Stimulated activated effector memory CD8-positive, alpha-beta T cell treated with anti-CD3 and anti-CD28 coated beads, Interleukin-12 subunit alpha, Interleukin-12 subunit beta, amount 100 ng/mL, for 72 hours (primary cell): ENCODE data around the gene SYT1.

Source experiments
- ATAC-seq: fragments of 150-1000 bp; cut with Tn5 transposase; 2 replicates; pipeline ENCODE4 v1.10.0; 2021
- DNase-seq, 2 donors: peaks; one replicate each; pipeline ENCODE4 v3.0.0; 2021 to 2022; ENCODE audit warnings: low spot score in 2 of 2
- H3K27ac Mint-ChIP-seq: one replicate; pipeline ENCODE4 v1.8.0; 2022; ENCODE audit warnings: mild to moderate bottlenecking, mixed read lengths
- H3K36me3 Mint-ChIP-seq: one replicate; pipeline ENCODE4 v1.8.0; 2022; ENCODE audit warnings: mild to moderate bottlenecking, mixed read lengths
- H3K4me1 Mint-ChIP-seq: one replicate; pipeline ENCODE4 v1.8.0; 2022; ENCODE audit warnings: mixed read lengths
- H3K4me3 Mint-ChIP-seq: one replicate; pipeline ENCODE4 v1.8.0; 2022; ENCODE audit warnings: mild to moderate bottlenecking, mixed read lengths
- H3K9me3 Mint-ChIP-seq: one replicate; pipeline ENCODE4 v1.8.0; 2022; ENCODE audit warnings: mixed read lengths

Gene SYT1

DNA sequence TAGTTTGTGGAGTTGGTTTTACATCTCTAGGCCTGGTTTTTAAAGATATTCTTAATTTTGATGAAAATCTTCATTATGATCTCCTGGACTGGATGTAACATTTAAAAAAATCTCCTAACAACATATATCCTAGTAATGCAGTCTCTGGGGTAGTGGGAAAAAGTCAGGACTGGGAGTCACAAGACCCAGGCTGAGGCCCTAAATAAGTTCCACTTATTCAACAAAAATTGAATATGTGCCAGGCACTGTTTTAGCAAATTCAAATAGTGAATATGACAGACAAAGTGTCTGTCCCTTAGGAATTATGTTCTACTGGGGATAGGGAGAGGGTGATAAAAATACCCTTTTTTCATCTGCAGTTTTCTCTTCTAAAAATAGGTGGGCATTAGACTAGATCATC, 577.8 kb downstream of the SYT1 start:
- no peak overlapping the region for H3K27ac Mint-ChIP-seq
- H3K4me1 Mint-ChIP-seq: no peaks in the 10 kb centered on the region
- no peaks in the 10 kb centered on the region for H3K36me3 Mint-ChIP-seq
- no peak for ATAC-seq
- no peak overlapping the region for H3K4me3 Mint-ChIP-seq
- peaks cover 6% of the 10 kb centered on the region for H3K9me3 Mint-ChIP-seq
- DNase-seq: no peak

DNA sequence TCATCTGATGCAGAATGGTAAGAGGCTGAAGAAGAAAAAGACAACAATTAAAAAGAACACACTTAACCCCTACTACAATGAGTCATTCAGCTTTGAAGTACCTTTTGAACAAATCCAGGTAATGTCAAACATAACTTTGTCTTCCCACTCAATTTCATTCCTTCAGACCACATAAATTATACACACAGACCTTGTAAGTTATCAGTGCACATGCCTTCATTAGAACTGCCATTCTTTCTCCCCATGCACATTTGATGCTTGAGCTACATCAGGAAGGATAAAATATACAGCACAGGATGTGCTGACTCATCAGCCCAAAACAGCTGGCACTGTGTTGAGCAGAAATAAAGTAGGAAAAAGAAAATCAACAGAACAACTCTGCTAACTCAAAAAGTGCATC, 579.5 kb downstream of the SYT1 start:
- H3K4me3 Mint-ChIP-seq: no peak overlapping the region
- H3K4me1 Mint-ChIP-seq: no peaks in the 10 kb centered on the region
- no peak for DNase-seq
- no peak for ATAC-seq
- peaks cover 6% of the 10 kb centered on the region for H3K9me3 Mint-ChIP-seq
- H3K36me3 Mint-ChIP-seq: no peaks in the 10 kb centered on the region
- H3K27ac Mint-ChIP-seq: no peak overlapping the region

DNA sequence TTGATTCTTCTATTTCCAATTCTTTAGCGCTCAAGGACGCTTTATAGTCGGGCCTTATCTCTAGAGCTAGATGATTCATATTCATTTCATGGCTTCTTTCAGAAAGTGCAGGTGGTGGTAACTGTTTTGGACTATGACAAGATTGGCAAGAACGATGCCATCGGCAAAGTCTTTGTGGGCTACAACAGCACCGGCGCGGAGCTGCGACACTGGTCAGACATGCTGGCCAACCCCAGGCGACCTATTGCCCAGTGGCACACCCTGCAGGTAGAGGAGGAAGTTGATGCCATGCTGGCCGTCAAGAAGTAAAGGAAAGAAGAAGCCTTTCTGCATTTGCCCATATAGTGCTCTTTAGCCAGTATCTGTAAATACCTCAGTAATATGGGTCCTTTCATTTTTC, 584.2 kb downstream of the SYT1 start:
- Mint-ChIP-seq H3K4me3 (no peak overlapping the region), H3K27ac (no peak overlapping the region), H3K9me3 (peaks cover 2% of the 10 kb centered on the region), H3K4me1 (no peaks in the 10 kb centered on the region), H3K36me3 (no peaks in the 10 kb centered on the region)
- ATAC-seq (no peak), DNase-seq (no peak)

DNA sequence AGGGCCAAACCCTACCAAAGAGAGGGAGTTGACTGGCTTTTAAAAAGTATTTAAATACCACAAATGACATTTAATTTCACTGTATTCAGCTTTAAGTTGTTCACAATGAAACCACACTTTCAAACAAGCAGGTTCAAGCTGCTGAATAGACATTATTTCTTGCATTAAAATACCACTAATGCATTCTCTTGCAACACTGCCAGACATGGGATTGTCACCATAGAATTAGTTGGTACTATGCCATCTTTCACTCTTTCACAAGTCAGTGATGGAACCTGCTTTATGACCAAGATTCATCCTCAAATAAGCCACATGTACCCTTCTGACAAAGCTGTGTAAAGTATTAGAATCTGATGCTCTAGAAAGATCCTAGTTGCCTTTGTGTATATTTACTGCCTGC, 586.8 kb downstream of the SYT1 start:
- Mint-ChIP-seq H3K9me3 (no peaks in the 10 kb centered on the region), H3K4me1 (no peaks in the 10 kb centered on the region), H3K36me3 (no peaks in the 10 kb centered on the region), H3K4me3 (no peak overlapping the region), H3K27ac (no peak overlapping the region)
- no peak for DNase-seq
- no peak for ATAC-seq

DNA sequence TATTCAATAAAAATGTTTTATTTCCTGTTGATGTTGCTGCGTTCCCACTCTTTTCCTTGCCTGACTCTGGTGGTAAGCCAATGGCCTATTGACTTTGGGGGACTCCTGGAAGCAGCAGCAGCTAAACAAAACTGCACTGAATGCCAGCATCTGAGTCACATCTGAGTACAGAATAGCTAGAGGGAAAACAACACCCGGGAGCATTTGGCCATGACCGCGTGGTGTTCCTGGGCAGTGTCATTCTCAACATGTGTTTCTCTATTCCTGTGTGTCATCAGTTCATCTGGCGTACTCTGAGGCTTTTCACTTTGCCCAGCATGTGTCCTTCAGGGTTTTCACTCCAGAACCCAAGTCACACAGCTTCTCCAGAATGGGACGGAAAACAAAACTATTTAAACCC, 587.4 kb downstream of the SYT1 start:
- Mint-ChIP-seq H3K27ac (no peak overlapping the region), H3K36me3 (no peaks in the 10 kb centered on the region), H3K4me1 (no peaks in the 10 kb centered on the region), H3K9me3 (no peaks in the 10 kb centered on the region), H3K4me3 (no peak overlapping the region)
- ATAC-seq (no peak), DNase-seq (no peak)

DNA sequence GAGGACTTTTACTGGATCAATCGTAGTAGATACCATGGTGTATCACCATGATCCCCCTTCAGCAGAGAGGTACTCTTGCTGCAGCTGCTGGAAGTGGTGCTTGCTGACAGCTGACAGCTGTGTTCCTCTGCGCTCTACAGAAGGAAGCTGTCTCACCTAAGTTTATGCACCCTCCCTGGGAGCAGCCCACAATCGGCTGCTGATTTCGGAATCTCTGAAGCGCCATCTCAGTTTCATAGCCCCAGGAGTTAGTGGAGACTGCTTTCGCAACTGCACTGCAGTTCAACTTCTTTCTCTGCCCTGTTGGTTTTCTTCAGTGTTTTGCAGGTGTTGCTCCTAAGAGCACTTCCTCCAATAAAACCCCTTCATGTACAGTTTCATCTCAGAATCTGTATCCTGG, 588.3 kb downstream of the SYT1 start:
- no peaks in the 10 kb centered on the region for H3K9me3 Mint-ChIP-seq
- H3K36me3 Mint-ChIP-seq: no peaks in the 10 kb centered on the region
- no peak overlapping the region for H3K27ac Mint-ChIP-seq
- no peak overlapping the region for H3K4me3 Mint-ChIP-seq
- ATAC-seq (no peak), DNase-seq (no peak)
- H3K4me1 Mint-ChIP-seq: no peaks in the 10 kb centered on the region

DNA sequence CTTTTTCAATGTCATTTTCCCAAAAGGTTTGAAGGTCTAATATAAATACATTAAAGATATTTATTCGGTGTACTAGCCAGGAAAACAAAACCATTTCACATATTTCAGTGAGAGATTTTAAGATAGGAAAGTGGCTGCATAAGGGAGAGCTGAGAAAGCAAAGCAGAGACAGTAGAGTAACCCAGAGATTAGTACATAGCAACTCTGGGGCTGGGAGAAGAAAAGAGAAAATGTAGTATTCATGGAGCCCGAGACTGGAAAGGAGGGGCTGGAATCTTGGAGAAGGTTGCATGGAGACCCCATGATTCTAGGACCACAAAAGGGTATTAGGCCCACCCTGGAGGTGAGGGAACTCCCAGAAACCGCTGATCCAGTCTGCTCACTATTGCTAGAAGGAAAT, 589.2 kb downstream of the SYT1 start:
- H3K27ac Mint-ChIP-seq: no peak overlapping the region
- ATAC-seq: no peak
- no peaks in the 10 kb centered on the region for H3K36me3 Mint-ChIP-seq
- no peaks in the 10 kb centered on the region for H3K4me1 Mint-ChIP-seq
- no peak for DNase-seq
- H3K4me3 Mint-ChIP-seq: no peak overlapping the region
- H3K9me3 Mint-ChIP-seq: no peaks in the 10 kb centered on the region

DNA sequence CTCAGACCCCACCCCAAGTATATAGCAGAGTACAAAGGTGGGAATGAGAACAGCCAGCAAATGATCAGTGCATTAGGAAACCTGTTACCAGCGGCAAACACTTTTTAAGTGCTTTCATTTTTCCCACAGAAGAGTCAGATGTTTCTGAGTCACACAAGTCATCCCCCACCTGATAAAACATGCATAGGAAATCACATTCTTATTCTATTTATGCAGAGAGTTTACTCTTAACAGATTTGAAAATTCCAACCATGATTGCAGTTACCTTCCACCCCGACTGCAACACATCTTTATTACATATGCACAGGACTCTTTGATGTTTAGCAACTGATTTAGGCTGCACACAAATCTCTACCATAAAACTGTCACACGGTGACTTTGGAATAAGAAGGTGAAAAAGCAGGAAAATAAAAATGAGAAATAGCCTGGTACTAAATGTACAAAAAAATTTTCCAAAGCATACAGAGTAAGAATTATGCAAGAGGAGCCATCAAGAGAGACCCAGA, 589.8 kb downstream of the SYT1 start:
- Mint-ChIP-seq H3K27ac (no peak overlapping the region), H3K4me1 (no peaks in the 10 kb centered on the region), H3K4me3 (no peak overlapping the region), H3K9me3 (no peaks in the 10 kb centered on the region), H3K36me3 (no peaks in the 10 kb centered on the region)
- DNase-seq: no peak
- ATAC-seq: no peak

DNA sequence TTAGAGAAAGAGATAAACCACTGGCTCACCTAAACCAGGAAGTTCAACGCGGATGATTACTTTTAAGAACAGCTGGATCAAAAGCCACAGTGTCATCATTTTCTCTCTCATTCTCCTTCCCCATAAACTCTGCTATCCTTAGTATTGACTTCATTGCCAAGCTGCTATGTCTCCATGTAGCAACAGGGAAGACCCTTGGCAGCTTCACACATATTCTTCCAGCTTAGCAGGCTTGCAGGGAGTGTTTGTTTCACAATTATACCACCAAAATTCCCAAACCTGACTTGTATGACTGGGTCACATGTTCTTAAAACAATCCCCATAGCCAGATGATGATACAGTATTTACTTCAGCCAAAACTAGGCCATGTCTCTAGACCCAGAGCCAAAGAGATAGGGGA, 590.7 kb downstream of the SYT1 start:
- Mint-ChIP-seq H3K36me3 (no peaks in the 10 kb centered on the region), H3K9me3 (peaks cover 3% of the 10 kb centered on the region), H3K4me3 (no peak overlapping the region), H3K4me1 (no peaks in the 10 kb centered on the region), H3K27ac (no peak overlapping the region)
- ATAC-seq (no peak), DNase-seq (no peak)

DNA sequence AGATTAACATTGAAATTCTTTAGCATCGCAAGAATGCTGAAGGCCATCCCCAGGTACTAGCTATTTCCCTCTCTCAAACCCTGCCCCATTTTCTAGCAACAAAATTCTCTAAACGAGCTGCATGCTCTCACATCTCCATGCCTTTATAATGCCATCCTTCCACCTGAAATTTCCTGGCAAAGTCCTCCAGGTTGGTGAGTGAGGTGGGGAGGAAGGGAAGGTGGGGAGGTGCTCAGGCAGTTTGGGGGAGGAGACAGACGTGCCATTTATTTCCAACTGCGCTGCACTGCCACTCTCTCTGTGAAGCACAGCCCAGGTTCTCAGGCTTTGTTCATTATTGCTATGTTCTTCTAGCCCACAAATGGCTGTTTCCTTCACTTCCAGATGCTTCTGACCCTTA, 617.7 kb downstream of the SYT1 start:
- H3K27ac Mint-ChIP-seq: no peak overlapping the region
- ATAC-seq (no peak), DNase-seq (no peak)
- H3K4me3 Mint-ChIP-seq: no peak overlapping the region
- peaks cover 10% of the 10 kb centered on the region for H3K9me3 Mint-ChIP-seq
- H3K4me1 Mint-ChIP-seq: no peaks in the 10 kb centered on the region
- no peaks in the 10 kb centered on the region for H3K36me3 Mint-ChIP-seq

DNA sequence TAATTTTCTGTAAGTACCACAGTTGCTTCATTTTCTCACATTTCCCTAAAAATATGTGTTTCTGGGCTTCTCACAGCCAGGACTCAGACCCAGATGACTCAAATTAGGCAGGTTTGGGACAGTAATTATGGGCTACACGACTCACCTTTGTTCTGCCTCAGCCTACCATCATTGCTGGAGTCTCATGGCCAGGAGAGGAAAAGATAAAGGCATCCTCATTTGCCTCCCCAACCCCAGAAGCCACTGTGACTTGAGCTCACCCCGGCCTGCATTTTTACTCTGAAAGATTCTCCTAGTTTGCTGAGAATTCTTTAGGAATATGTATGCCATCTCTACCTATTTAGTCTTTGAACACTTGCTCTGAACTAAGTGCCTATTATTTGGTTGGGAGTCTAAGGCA, 618.3 kb downstream of the SYT1 start:
- no peaks in the 10 kb centered on the region for H3K4me1 Mint-ChIP-seq
- peaks cover 10% of the 10 kb centered on the region for H3K9me3 Mint-ChIP-seq
- no peak for ATAC-seq

DNA sequence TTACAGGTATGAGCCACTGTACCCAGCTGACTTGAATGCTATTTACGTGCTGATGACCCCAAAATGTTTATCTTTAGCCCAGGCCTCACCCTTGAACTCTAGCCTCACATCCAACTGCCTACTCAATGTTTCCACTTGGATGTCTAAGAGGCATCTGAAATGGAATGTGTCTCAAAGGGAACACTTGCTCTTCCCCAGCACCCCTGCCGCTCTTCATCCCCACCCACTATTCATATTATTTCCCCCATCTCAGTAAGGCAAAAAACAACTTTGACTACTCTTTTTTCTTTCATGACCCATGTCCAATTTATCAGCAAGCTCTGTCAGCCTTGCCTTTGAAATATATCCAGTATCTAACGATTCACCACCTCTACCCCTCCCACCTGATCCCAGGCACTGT, 621.6 kb downstream of the SYT1 start:
- ATAC-seq (no peak), DNase-seq (no peak)
- no peaks in the 10 kb centered on the region for H3K4me1 Mint-ChIP-seq
- no peak overlapping the region for H3K27ac Mint-ChIP-seq
- H3K9me3 Mint-ChIP-seq: peaks cover 13% of the 10 kb centered on the region
- no peaks in the 10 kb centered on the region for H3K36me3 Mint-ChIP-seq
- no peak overlapping the region for H3K4me3 Mint-ChIP-seq

More for the DNA sequence above, 618.3 kb downstream of the SYT1 start:
- no peak for DNase-seq
- Mint-ChIP-seq H3K4me3 (no peak overlapping the region), H3K36me3 (no peaks in the 10 kb centered on the region), H3K27ac (no peak overlapping the region)

DNA sequence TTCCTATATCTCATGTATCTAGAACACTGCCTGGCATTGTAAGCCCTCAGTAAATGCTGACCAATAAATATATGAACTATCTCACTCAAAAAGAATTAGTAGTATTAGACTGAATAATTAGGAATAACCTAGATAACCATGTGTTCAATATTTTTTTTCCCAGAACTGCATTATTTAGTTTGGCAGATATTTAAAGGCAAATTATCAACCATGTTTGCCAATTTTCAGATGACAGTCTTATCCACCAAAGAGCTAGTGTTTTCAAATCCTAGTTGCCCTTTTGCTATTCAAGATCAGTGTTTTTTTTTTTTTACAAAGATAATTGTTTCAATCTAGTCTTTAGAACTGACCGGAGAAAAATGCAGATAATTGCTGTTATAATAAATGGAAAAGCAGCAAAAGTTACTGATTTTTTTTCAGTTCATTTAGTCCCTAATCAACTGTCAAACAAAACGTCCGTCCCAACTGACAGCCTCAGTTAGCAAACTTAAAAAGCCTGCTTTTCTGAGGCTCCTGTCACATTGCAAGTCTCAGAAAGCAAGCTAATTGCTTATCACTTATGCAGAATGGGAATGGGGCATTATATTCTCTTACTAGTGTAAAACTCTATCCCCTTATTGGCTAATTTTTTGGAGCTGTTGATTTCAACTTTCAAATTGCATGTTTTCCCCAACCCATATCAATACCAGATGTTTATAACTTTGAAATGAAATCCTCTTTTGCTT, 623.0 kb downstream of the SYT1 start:
- Mint-ChIP-seq H3K27ac (no peak overlapping the region), H3K9me3 (peaks cover 11% of the 10 kb centered on the region), H3K36me3 (no peaks in the 10 kb centered on the region), H3K4me3 (no peak overlapping the region), H3K4me1 (no peaks in the 10 kb centered on the region)
- no peak for ATAC-seq
- no peak for DNase-seq
